SU-DHL-6 (cell line): ENCODE results near the gene ASB11.
"Not testable (repeated sequence)": the region's sequence is repeated elsewhere in the genome, so short reads cannot be mapped to it uniquely, and the experiment has no call there.

Experiments used
- H2AFZ ChIP-seq: fragments of 200-600 bp; sonication (generic); 2 replicates; pipeline ENCODE4 v1.6.1; 2014; ENCODE audit warnings: low read depth, mild to moderate bottlenecking, moderate library complexity, mixed read lengths, antibody characterized with exemption, low read length; ENCODE audit not compliant: severe bottlenecking
- H3F3A ChIP-seq: fragments of 200-600 bp; shearing (Covaris generic); 2 replicates; pipeline ENCODE4 v1.6.0; 2016; ENCODE audit warnings: antibody characterized with exemption, mild to moderate bottlenecking; ENCODE audit not compliant: insufficient read depth
- H3K27ac ChIP-seq: fragments of 200-600 bp; sonication (generic); 2 replicates; pipeline ENCODE4 v1.5.1; 2016; ENCODE audit warnings: low read depth, mild to moderate bottlenecking, low read length, moderate library complexity, mixed read lengths
- H3K27me3 ChIP-seq: fragments of 200-600 bp; sonication (generic), shearing (Covaris generic); 2 replicates; pipeline ENCODE4 v1.6.0; 2014; ENCODE audit warnings: mild to moderate bottlenecking, low read length
- H3K36me3 ChIP-seq: fragments of 200-600 bp; sonication (generic); 2 replicates; pipeline ENCODE4 v1.6.1; 2014; ENCODE audit warnings: mild to moderate bottlenecking, low read length, mixed read lengths
- H3K4me2 ChIP-seq: fragments of 300-600, 200-600 bp; shearing (Covaris generic), sonication (generic); 2 replicates; pipeline ENCODE4 v1.6.0; 2014; ENCODE audit warnings: low read length, low read depth, mild to moderate bottlenecking; ENCODE audit not compliant: poor library complexity, severe bottlenecking
- H3K4me3 ChIP-seq: fragments of 200-600 bp; sonication (generic); 2 replicates; pipeline ENCODE4 v1.5.1; 2014; ENCODE audit warnings: antibody characterized with exemption, low read length, mild to moderate bottlenecking, mixed read lengths; ENCODE audit not compliant: insufficient read depth, poor library complexity, severe bottlenecking
- H3K79me2 ChIP-seq: fragments of 200-600 bp; sonication (generic); 2 replicates; pipeline ENCODE4 v1.6.1; 2014; ENCODE audit warnings: mild to moderate bottlenecking, low read length, moderate library complexity; ENCODE audit not compliant: insufficient read depth
- H3K9ac ChIP-seq: fragments of 200-600 bp; sonication (generic); 2 replicates; pipeline ENCODE4 v1.7.0; 2014; ENCODE audit warnings: mild to moderate bottlenecking, low read length
- H3K9me2 ChIP-seq: fragments of 200-600 bp; sonication (generic); replicated peaks from 2 replicates; pipeline ENCODE4 v1.6.1; 2014; ENCODE audit warnings: low read length; ENCODE audit not compliant: insufficient read depth
- H3K9me3 ChIP-seq: fragments of 200-600 bp; sonication (generic); 2 replicates; pipeline ENCODE4 v1.6.1; 2014; ENCODE audit warnings: low read length, mixed read lengths; ENCODE audit not compliant: insufficient read depth
- H4K20me1 ChIP-seq: fragments of 200-600 bp; sonication (generic); 2 replicates; pipeline ENCODE4 v1.6.1; 2014; ENCODE audit warnings: low read depth, mild to moderate bottlenecking, antibody characterized with exemption, low read length, moderate library complexity, mixed read lengths
- EZH2phosphoT487 ChIP-seq: fragments of 200-600 bp; sonication (generic), shearing (Covaris generic); conservative IDR thresholded peaks from 2 replicates; pipeline ENCODE4 v1.6.1; 2018; ENCODE audit warnings: mild to moderate bottlenecking, antibody characterized with exemption, low read length, moderate library complexity, mixed read lengths
- TF ChIP-seq, protein P1 (sequence below): fragments of 200-600 bp; sonication (generic); IDR thresholded peaks from one replicate; pipeline ENCODE4 v1.5.1; 2017; ENCODE audit warnings: antibody characterized with exemption, mild to moderate bottlenecking, low read length, moderate library complexity; ENCODE audit not compliant: insufficient read depth, poor library complexity, severe bottlenecking

ASB11 gene

DNA sequence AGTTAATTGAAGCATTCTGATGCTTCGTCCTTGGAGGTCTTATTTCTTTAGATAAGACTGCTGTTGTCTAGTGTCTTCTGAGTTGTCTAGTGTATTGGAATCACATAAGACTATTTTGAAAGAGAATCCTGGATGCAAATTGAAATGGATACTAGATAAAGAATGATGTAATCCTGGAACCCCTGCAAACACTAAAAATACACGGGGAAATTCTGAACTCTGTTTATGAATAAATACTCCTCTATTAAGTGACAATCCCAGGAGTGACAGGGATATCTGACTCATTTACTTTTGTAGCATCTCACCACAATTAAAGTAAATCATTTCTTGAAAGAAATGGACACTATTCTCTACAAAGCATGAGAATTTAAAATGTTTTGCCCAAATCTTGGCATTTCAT is 968 bp downstream of the ASB11 start:
- H3K9me2 ChIP-seq: no peaks in the 10 kb centered on the region
- no peak overlapping the region for H3K4me3 ChIP-seq
- no peaks in the 10 kb centered on the region for H3K36me3 ChIP-seq
- H3K4me2 ChIP-seq: no peak overlapping the region
- H3K79me2 ChIP-seq: no peaks in the 10 kb centered on the region
- no peak overlapping the region for H2AFZ ChIP-seq
- no peaks in the 10 kb centered on the region for H3F3A ChIP-seq
- H4K20me1 ChIP-seq: no peaks in the 10 kb centered on the region
- H3K27me3 ChIP-seq: no peaks in the 10 kb centered on the region
- TF ChIP-seq, protein P1, sequence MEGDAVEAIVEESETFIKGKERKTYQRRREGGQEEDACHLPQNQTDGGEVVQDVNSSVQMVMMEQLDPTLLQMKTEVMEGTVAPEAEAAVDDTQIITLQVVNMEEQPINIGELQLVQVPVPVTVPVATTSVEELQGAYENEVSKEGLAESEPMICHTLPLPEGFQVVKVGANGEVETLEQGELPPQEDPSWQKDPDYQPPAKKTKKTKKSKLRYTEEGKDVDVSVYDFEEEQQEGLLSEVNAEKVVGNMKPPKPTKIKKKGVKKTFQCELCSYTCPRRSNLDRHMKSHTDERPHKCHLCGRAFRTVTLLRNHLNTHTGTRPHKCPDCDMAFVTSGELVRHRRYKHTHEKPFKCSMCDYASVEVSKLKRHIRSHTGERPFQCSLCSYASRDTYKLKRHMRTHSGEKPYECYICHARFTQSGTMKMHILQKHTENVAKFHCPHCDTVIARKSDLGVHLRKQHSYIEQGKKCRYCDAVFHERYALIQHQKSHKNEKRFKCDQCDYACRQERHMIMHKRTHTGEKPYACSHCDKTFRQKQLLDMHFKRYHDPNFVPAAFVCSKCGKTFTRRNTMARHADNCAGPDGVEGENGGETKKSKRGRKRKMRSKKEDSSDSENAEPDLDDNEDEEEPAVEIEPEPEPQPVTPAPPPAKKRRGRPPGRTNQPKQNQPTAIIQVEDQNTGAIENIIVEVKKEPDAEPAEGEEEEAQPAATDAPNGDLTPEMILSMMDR: no peak
- TF ChIP-seq EZH2phosphoT487: no peak
- no peak overlapping the region for H3K27ac ChIP-seq
- no peaks in the 10 kb centered on the region for H3K9me3 ChIP-seq
- H3K9ac ChIP-seq: no peak overlapping the region

- no peak overlapping the region for H3K4me2 ChIP-seq
- H3K4me3 ChIP-seq: no peak overlapping the region
- H3K9ac ChIP-seq: no peak overlapping the region
- no peaks in the 10 kb centered on the region for H3K27me3 ChIP-seq
- no peaks in the 10 kb centered on the region for H3F3A ChIP-seq
- H3K27ac ChIP-seq: no peak overlapping the region
- no peaks in the 10 kb centered on the region for H3K9me3 ChIP-seq
- H2AFZ ChIP-seq: no peak overlapping the region
- no peak for TF ChIP-seq EZH2phosphoT487
- TF ChIP-seq, protein P1: no peak
- H3K79me2 ChIP-seq: no peaks in the 10 kb centered on the region
- no peaks in the 10 kb centered on the region for H4K20me1 ChIP-seq
- H3K36me3 ChIP-seq: no peaks in the 10 kb centered on the region
- H3K9me2 ChIP-seq: no peaks in the 10 kb centered on the region
Measured at GRCh38 chrX:15311119-15311518, 4.3 kb downstream of the ASB11 start.

DNA sequence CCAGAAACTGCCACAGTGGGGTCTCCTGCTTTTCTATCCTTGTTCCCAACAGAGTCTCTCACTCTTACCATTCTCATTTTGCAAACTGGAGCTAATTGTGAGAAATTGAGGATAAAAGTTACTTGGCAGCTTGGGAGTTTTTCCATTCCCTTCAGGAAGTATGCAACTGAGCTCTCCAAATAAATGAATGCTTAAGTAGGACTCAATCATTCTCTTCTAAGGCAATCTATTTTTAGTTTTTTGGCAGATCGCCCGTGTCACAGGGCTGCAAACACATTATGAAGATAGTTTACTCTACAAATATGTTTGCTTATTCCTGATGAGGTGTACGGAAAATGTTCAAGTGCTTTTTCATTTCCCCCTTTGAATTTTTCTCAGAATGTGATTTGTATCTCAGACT is 5.3 kb downstream of the ASB11 start:
- Histone ChIP-seq H3K4me2 (no peak overlapping the region), H2AFZ (no peak overlapping the region), H3F3A (no peaks in the 10 kb centered on the region), H3K36me3 (no peaks in the 10 kb centered on the region), H3K9ac (no peak overlapping the region), H3K9me3 (no peaks in the 10 kb centered on the region), H3K9me2 (no peaks in the 10 kb centered on the region), H3K4me3 (no peak overlapping the region), H3K79me2 (no peaks in the 10 kb centered on the region), H4K20me1 (no peaks in the 10 kb centered on the region), H3K27me3 (no peaks in the 10 kb centered on the region), H3K27ac (no peak overlapping the region)
- no peak for TF ChIP-seq EZH2phosphoT487
- TF ChIP-seq, protein P1: no peak

DNA sequence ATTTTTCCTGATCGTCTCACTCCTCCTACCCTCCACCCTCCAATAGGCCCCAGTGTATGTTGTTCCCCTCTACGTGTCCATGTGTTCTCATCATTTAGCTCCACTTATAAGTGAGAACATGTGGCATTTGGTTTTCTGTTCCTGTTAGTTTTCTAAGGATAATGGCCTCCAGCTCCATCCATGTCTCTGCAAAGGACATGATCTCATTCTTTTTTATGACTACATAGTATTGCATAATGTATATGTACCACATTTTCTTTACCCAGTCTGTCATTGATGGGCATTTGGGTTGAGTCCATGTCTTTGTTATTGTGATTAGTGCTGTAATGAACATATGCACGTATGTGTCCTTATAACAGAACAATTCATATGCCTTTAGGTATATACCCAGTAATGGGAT is 9.5 kb downstream of the ASB11 start:
- H3K27ac ChIP-seq: not testable (repeated sequence)

More for the DNA sequence above, 9.5 kb downstream of the ASB11 start:
- H3K9me3 ChIP-seq, H3K9me2 ChIP-seq, H2AFZ ChIP-seq, H4K20me1 ChIP-seq, H3K9ac ChIP-seq, H3K36me3 ChIP-seq, H3K27me3 ChIP-seq, H3K4me3 ChIP-seq, H3K79me2 ChIP-seq, H3F3A ChIP-seq, H3K4me2 ChIP-seq: not testable (repeated sequence)
